PC-9 (cell line): Measurements from ENCODE around the gene LIME1.

ENCODE experiments used
- CTCF ChIP-seq: fragments of 200-600 bp; sonication (generic); conservative IDR thresholded peaks from 2 replicates; pipeline ENCODE4 v1.6.1; 2017; ENCODE audit warnings: mixed run types, antibody characterized with exemption, mild to moderate bottlenecking, moderate library complexity
- EZH2 ChIP-seq: fragments of 200-600 bp; sonication (generic); IDR thresholded peaks from 2 replicates; pipeline ENCODE4 v1.8.0; 2017; ENCODE audit warnings: antibody characterized with exemption, low read depth

- no peak for TF ChIP-seq EZH2
- TF ChIP-seq CTCF: no peak
Measured at GRCh38 chr20:63768591-63769515, 32.4 kb downstream of the LIME1 start.
